NCI-H82 treated with DMSO at 0.1 percent for 48 hours (cell line): Measurements from ENCODE around the gene GHITM.
"Not testable (repeated sequence)": the region's sequence is repeated elsewhere in the genome, so short reads cannot be mapped to it uniquely, and the experiment has no call there.

Experiments
- DNase-seq: peaks from one replicate; lab custom pipeline; 2025; ENCODE audit not compliant: unreplicated experiment; lab: John Stamatoyannopoulos, UW

GHITM gene

DNA sequence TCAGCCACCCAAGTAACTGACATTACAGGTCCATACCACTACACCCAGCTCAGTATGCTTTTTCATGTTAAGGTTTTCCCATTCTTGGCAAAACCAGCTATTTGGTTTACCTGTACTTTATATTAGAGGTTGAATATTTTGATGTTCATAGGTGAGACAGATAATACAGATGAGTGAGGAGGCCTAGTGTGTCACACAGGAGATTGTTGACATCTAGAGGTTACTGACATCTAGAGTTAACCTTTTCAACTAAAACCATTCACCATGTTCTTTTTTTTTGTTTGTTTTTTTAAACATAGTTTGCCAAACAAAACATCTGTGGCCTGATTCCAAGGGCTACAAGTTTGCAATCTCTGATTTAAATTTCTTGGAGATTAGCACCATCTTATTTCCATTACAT lies 8.0 kb downstream of the GHITM start:
- DNase-seq = no peak

DNA sequence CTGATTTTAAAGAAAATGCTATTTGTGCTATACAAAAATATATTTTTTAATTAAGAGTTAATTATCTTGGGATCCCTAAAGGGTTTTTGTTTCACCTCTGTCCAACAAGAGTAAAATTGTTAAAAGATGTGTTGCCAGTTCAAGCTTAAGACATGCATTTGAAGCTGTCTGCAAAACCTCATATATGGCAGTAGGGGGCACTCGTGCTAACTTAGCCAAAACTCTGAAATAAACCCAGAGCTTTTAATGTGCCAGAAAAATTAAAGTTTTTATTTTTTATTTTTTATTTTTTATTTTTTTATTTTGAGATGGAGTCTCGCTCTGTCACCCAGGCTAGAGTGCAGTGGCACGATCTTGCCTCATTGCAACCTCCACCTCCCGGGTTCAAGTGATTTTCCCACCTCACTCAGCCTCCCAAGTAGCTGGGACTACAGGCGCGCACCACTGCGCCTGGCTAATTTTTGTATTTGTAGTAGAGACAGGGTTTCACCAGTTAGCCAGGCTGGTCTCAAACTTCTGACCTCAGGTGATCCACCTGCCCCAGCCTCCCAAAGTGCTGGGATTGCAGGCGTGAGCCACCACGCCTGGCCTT lies 8.8 kb downstream of the GHITM start:
- DNase-seq = not testable (repeated sequence)

DNA sequence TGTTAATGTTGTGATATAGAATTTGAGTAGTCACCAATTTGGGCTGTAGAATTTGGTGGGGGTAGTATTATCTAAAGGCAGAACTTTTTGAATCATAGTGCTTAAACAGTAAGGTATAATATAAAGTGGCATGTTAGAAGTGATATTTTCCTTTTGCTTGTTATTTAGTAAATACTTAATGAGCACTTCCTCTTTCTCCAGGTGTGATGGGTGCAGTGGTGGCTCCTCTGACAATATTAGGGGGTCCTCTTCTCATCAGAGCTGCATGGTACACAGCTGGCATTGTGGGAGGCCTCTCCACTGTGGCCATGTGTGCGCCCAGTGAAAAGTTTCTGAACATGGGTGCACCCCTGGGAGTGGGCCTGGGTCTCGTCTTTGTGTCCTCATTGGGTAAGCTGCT lies 10.5 kb downstream of the GHITM start:
- DNase-seq = no peak

DNA sequence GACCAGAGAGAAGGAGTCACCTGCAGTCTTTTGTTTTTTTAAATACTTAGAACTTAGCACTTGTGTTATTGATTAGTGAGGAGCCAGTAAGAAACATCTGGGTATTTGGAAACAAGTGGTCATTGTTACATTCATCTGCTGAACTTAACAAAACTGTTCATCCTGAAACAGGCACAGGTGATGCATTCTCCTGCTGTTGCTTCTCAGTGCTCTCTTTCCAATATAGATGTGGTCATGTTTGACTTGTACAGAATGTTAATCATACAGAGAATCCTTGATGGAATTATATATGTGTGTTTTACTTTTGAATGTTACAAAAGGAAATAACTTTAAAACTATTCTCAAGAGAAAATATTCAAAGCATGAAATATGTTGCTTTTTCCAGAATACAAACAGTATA lies 13.5 kb downstream of the GHITM start:
- DNase-seq = no peak

DNA sequence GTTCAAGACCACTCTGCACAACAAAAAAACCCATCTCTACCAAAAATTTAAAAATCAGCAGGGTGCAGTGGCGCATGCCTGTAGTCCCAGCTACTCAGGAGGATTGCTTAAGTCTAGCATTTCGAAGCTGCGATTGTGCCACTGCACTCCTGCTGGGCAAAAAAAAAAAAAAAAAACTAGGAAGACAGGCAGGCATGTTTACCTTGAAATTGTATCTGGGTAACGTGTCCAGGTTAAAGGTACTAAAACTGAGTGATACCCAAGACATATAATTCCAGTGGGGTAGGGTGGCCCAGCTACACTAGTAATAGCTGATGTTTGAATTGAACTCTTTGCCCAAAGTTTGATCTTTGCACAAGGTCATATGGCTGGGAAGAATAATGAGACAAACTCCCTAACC lies 16.2 kb downstream of the GHITM start:
- no peak for DNase-seq

GRCh38 chr10:84156009-84156408 lies 16.7 kb downstream of the GHITM start:
- DNase-seq = no peak

GRCh38 chr10:84156768-84157167 lies 17.5 kb downstream of the GHITM start:
- DNase-seq = no peak

GRCh38 chr10:84158061-84158460 lies 18.8 kb downstream of the GHITM start:
- DNase-seq = no peak

DNA sequence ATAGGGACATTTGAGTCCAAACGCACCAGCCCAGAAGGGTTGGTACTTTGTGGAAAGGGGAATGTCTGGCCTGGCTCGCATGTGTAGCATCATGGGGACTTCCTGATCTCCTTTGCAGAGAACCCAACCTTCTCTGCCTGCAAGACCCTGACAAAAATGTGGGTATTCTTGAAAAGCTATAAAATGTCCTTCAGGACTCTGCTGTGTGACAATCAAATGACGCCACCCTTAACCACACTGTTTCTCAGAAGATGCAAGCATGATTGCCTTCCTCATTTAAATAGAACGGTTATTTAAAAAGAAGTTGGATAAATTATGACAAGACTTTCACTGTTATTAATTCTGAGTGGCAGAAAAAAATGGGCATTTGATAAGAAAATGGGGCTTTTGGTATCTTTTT lies 19.2 kb downstream of the GHITM start:
- no peak for DNase-seq

GRCh38 chr10:84159076-84159685 lies 19.9 kb downstream of the GHITM start:
- peak; percentile 5 for DNase-seq

DNA sequence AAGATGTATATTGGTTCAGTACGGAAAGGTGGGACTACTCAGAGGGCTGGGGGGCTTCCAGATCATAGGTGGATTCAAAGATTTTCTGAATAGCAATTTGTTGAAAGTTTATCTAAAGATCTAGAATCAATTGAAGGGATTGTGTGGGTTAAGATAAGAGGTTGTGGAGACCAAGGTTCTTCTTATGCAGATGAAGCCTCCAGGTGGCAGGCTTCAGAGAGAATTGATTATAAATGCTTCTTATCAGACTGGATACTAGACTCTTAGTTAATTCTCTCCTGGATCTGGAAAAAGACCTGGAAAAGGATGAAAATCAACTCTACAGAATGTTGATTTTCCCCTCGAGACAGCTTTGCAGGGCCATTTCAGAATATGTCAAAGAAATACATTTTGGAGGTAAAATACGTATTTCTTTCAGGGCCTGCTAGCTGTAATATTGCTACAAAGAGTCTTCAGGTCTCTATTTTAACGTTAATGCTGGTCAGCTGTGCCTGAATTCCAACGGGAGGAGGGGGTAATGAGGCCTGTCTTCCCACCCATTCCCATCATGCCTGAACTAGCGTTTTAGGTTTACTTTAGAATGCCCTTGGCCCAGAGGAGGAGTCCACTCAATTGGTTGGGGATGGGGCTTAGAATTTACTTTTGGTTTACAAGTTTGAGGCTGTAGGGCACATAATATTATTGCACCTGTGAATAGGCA lies 21.5 kb downstream of the GHITM start:
- DNase-seq = no peak

GRCh38 chr10:84163996-84164395 lies 24.7 kb downstream of the GHITM start:
- DNase-seq = no peak

DNA sequence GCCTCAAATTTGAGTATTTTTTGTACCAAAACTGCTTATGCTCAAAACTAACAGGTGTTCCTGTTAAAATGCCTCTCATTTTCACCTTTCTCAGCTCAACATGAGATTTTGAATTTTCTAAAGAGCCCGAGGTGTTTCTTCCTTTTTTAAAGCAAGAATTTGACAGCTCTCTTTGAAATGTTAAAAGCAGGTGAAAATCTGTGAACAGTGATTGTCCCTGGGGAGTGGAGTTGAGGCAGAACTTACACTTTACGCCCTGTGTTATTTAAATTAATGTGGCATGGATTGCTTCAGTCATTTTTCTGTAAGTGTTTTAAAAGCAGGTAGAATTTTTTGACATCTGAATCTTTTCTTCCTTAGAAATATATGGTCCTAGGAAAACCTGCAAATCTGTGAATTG lies 25.1 kb downstream of the GHITM start:
- no peak for DNase-seq

DNA sequence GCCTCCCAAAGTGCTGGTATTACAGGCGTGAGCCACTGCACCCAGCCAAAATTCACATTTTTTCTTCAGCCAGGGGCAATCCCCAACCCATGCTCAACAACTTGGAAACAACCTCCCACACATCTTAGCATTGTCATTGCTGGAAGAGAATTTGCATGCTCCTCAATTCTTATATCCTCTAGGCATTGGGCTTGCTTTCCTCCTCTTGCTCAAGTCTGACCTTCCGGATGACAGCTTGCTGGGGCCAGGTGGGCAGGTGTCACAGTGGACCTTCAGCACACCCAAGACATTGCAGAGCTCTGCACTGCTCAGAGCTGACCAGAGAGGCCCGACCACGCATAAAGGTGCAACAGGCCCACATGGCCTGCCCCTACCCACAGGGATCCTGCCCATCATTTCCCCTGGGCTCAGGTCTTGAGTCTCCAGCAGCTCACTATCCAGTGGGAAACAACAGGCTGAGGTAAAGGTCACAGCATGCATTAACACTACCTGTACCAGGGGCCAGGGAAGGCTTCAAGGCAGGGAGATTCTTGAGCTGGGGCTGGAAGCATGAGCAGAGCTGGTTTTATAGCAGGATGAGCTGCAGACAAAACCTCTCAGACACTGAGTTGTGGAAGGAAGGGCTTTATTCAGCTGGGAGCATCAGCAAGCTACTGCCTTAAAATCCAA lies 27.4 kb downstream of the GHITM start:
- no peak for DNase-seq

DNA sequence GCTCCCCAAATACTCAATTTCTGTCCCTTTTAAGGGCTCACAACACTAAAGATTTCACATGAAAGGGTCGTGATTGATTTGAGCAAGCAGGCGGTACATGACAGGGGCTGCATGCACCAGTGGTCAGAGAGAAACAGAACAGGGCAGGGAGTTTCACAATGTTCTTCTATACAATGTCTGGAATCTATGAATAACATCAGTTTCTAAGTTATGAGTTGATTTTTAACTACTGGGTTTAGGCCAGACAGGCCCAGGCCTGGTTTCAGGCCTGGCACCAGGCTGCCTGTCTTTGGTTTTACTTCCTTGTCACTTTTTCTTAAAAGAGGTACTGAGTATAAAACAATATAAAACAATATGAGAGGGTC lies 28.0 kb downstream of the GHITM start:
- not testable (repeated sequence) for DNase-seq

DNA sequence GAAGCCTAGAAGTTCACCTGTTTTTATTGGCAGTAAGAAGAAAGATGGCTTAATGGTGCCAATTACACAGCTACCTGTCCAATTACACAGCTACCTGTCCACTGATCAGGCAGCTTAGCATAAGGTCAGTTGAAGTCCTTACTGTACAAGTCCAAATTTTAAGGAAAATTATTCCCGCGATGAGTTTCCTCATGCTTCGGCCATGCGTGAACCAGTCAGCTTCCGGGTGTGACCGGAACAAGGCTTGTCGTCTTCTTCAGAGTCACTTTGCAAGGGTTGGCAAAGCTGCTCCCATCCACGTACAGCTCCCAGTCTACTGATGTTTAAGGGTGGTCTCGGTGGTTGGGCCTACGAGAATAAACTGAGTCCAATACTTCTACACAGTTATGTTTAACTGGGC lies 29.1 kb downstream of the GHITM start:
- not testable (repeated sequence) for DNase-seq

DNA sequence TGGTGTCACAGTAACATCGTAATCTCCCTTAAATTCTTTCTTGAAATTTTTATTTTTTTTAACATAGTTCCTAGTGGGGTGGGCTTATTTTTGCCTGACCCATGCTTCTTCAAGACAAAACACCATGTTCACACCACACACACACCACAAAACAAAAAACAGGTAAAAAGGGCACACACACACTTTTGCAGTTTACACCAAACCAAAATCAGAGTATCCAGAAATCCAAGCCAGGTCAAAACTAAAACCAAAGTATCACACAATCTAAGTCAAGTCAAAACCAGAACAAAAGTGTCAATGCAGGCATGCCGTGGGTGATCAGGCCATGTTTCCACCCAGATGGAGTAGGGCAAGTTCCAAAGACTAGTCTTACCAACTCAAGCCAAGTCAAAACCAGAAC lies 31.9 kb downstream of the GHITM start:
- not testable (repeated sequence) for DNase-seq

DNA sequence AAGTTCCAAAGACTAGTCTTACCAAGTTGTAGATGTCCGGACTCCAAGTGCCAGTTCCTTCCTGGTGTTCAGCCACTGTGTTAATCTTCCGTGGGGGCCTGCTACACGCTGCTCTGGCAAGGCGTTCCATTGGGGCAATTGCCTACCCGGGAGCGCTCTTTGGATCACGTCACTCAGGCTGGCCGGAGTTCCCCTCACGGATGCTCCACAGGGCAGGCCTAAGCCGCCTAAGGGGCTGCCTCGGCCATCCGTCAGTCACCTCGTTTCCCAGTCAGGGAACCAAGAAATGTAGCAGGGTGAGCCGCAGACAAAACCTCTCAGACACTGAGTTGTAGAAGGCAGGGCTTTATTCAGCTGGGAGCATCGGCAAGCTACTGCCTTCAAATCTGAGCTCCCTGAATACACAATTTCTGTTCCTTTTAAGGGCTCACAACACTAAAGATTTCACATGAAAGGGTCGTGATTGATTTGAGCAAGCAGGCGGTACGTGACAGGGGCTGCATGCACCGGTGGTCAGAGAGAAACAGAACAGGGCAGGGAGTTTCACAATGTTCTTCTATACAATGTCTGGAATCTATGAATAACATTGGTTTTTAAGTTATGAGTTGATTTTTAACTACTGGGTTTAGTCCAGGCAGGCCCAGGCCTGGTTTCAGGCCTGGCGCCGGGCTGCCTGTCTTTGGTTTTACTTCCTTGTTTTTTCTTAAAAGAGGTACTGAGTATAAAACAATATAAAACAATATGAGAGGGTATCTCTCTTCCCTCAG lies 32.6 kb downstream of the GHITM start:
- not testable (repeated sequence) for DNase-seq

- DNase-seq = no peak
Observed at GRCh38 chr10:84172467-84173356, 33.4 kb downstream of the GHITM start.

- DNase-seq = no peak
Observed at GRCh38 chr10:84173501-84173929, 34.2 kb downstream of the GHITM start, which contains the start of gene GPR15LG. Gene GPR15LG, plus strand, starts transcription at chr10:84173801. Its CDS starts 51 bp downstream, at chr10:84173852.
